IMR-90 (cell line): ENCODE measurements around the gene ENPP6. TPM values are rescaled to one million over a fixed set of nuclear protein-coding genes. Genes with fewer than 3 reads are reported as not detected.

Experiments
- ATAC-seq: fragments of 200-7000 bp; cut with Tn5 transposase; 2 replicates; pipeline ENCODE4 v1.9.1; 2020; ENCODE audit warnings: low read depth, mild to moderate bottlenecking, moderate library complexity
- BruUV-seq: library from RNA; stranded (reverse); fragments of 400-500 nt; replicated peaks from 2 replicates; lab custom pipeline; 2021; lab: Mats Ljungman, UMichigan
- CTCF ChIA-PET: fragments of 300-600 bp; formaldehyde crosslinking; extraction: SDS; loops from one replicate; lab custom pipeline; 2021; ENCODE audit warnings: antibody characterized with exemption; lab: Yijun Ruan, JAX
- POLR2A ChIA-PET: fragments of 300-600 bp; sonication (Branson Sonifier 250); formaldehyde crosslinking; loops from one replicate; lab custom pipeline; 2022; ENCODE audit warnings: antibody characterized with exemption; ENCODE audit not compliant: unreplicated experiment; lab: Charles Lee
- DNase-seq: peaks from one replicate; pipeline ENCODE4 v3.0.0; 2013
- H2AFZ ChIP-seq: replicated peaks from 2 replicates; pipeline ENCODE3; 2013; ENCODE audit warnings: low read length, mild to moderate bottlenecking; ENCODE audit not compliant: poor library complexity
- H2AK5ac ChIP-seq: 2 replicates; pipeline ENCODE4 v1.6.1; 2013; ENCODE audit warnings: low read depth, low read length, inconsistent platforms
- H2AK9ac ChIP-seq: replicated peaks from 2 replicates; pipeline ENCODE3; 2013; ENCODE audit warnings: mild to moderate bottlenecking, low read depth, low read length, moderate library complexity; ENCODE audit not compliant: poor library complexity
- H2BK120ac ChIP-seq: 2 replicates; pipeline ENCODE4 v1.6.1; 2013; ENCODE audit warnings: low read depth, low read length, inconsistent platforms
- H2BK15ac ChIP-seq: 3 replicates; pipeline ENCODE4 v1.6.1; 2013; ENCODE audit warnings: low read depth, low read length, inconsistent platforms
- H2BK20ac ChIP-seq: 2 replicates; pipeline ENCODE4 v1.6.1; 2013; ENCODE audit warnings: low read depth, mild to moderate bottlenecking, inconsistent platforms, low read length, moderate library complexity
- H2BK5ac ChIP-seq: 2 replicates; pipeline ENCODE4 v1.6.1; 2013; ENCODE audit warnings: mild to moderate bottlenecking, low read depth, low read length, inconsistent platforms; ENCODE audit not compliant: poor library complexity, severe bottlenecking
- H3K14ac ChIP-seq: replicated peaks from 2 replicates; pipeline ENCODE4 v1.6.1; 2013; ENCODE audit warnings: low read depth, low read length, inconsistent platforms
- H3K18ac ChIP-seq: 2 replicates; pipeline ENCODE4 v1.6.1; 2013; ENCODE audit warnings: low read depth, low read length, control low read depth
- H3K23ac ChIP-seq: 2 replicates; pipeline ENCODE4 v1.6.1; 2013; ENCODE audit warnings: low read depth, low read length, inconsistent platforms
- H3K27ac ChIP-seq: 2 replicates; pipeline ENCODE4 v1.5.1; 2013; ENCODE audit warnings: mild to moderate bottlenecking, control low read depth, low read length; ENCODE audit not compliant: insufficient read depth
- H3K27me3 ChIP-seq: 2 replicates; pipeline ENCODE4 v1.6.1; 2013; ENCODE audit warnings: low read length; ENCODE audit not compliant: control insufficient read depth, insufficient read depth
- H3K36me3 ChIP-seq: 2 replicates; pipeline ENCODE4 v1.6.1; 2013; ENCODE audit warnings: low read length, mixed read lengths; ENCODE audit not compliant: control insufficient read depth, insufficient read depth
- H3K4ac ChIP-seq: 2 replicates; pipeline ENCODE4 v1.6.1; 2013; ENCODE audit warnings: low read depth, low read length, inconsistent platforms
- H3K4me1 ChIP-seq: 2 replicates; pipeline ENCODE4 v1.6.1; 2013; ENCODE audit warnings: low read length, mixed read lengths; ENCODE audit not compliant: control insufficient read depth, insufficient read depth
- H3K4me2 ChIP-seq: 2 replicates; pipeline ENCODE4 v1.6.1; 2013; ENCODE audit warnings: low read depth, mild to moderate bottlenecking, control low read depth, low read length, moderate library complexity
- H3K4me3 ChIP-seq: 2 replicates; pipeline ENCODE4 v1.5.1; 2013; ENCODE audit warnings: low read depth, mild to moderate bottlenecking, control low read depth, low read length, moderate library complexity; ENCODE audit not compliant: insufficient read depth
- H3K56ac ChIP-seq: 2 replicates; pipeline ENCODE4 v1.6.1; 2013; ENCODE audit warnings: low read length, inconsistent platforms; ENCODE audit not compliant: insufficient read depth; ENCODE audit errors: extremely low read depth
- H3K79me1 ChIP-seq, 2 experiments: 2 replicates each; pipeline ENCODE4 v1.6.1; 2013; ENCODE audit warnings: low read length in 2 of 2, inconsistent platforms in 1 of 2, low read depth in 1 of 2
- H3K9ac ChIP-seq: 2 replicates; pipeline ENCODE4 v1.6.1; 2013; ENCODE audit warnings: low read depth, low read length, control low read depth
- H3K9me1 ChIP-seq: 2 replicates; pipeline ENCODE4 v1.6.1; 2013; ENCODE audit warnings: low read length, inconsistent platforms; ENCODE audit not compliant: insufficient read depth
- H3K9me3 ChIP-seq: 2 replicates; pipeline ENCODE4 v1.6.1; 2013; ENCODE audit warnings: low read length; ENCODE audit not compliant: control insufficient read depth, insufficient read depth
- H4K20me1 ChIP-seq: 2 replicates; pipeline ENCODE4 v1.6.1; 2013; ENCODE audit warnings: low read length, inconsistent platforms; ENCODE audit not compliant: insufficient read depth
- H4K5ac ChIP-seq: 2 replicates; pipeline ENCODE4 v1.6.1; 2013; ENCODE audit warnings: mild to moderate bottlenecking, low read depth, low read length, control low read depth
- H4K8ac ChIP-seq, 2 experiments: 2 replicates each; pipeline ENCODE4 v1.6.1; 2013; ENCODE audit warnings: low read depth in 2 of 2, low read length in 2 of 2, control low read depth in 1 of 2, inconsistent platforms in 1 of 2
- H4K91ac ChIP-seq: 2 replicates; pipeline ENCODE4 v1.6.1; 2013; ENCODE audit warnings: low read depth, low read length, inconsistent platforms; ENCODE audit not compliant: insufficient read depth
- BHLHE40 ChIP-seq: fragments of 150-350 bp; IDR thresholded peaks from 2 replicates; pipeline ENCODE4 v1.6.1; 2016; ENCODE audit warnings: mild to moderate bottlenecking, low read depth, low read length
- ELK1 ChIP-seq: fragments of 150-350 bp; IDR thresholded peaks from 2 replicates; pipeline ENCODE4 v1.6.1; 2016; ENCODE audit warnings: low read depth, mild to moderate bottlenecking, low read length, moderate library complexity, borderline replicate concordance
- FOS ChIP-seq: fragments of 150-350 bp; IDR thresholded peaks from 2 replicates; pipeline ENCODE4 v1.6.1; 2016; ENCODE audit warnings: low read depth, low read length
- MXI1 ChIP-seq: IDR thresholded peaks from 2 replicates; pipeline ENCODE4 v1.6.1; 2012; ENCODE audit warnings: low read depth, mild to moderate bottlenecking, low read length, moderate library complexity, borderline replicate concordance
- NFE2L2 ChIP-seq: fragments of 150-350 bp; IDR thresholded peaks from 2 replicates; pipeline ENCODE4 v1.6.1; 2016; ENCODE audit warnings: low read depth, mild to moderate bottlenecking, low read length
- RAD21 ChIP-seq: IDR thresholded peaks from 2 replicates; pipeline ENCODE4 v1.6.1; 2012; ENCODE audit warnings: low read length, improper control_type of control experiment
- RCOR1 ChIP-seq: IDR thresholded peaks from 2 replicates; pipeline ENCODE4 v1.6.1; 2012; ENCODE audit warnings: mild to moderate bottlenecking, low read length, improper control_type of control experiment; ENCODE audit not compliant: insufficient replicate concordance
- SMC3 ChIP-seq: fragments of 150-350 bp; IDR thresholded peaks from 2 replicates; pipeline ENCODE4 v1.6.1; 2016; ENCODE audit warnings: low read depth, mild to moderate bottlenecking, antibody characterized with exemption, low read length, moderate library complexity
- WGBS, 2 experiments: methylation state at CpG; one replicate each; pipeline versions ENCODE4 v1.1.5 to v1.1.7; 2013; ENCODE audit warnings: missing lambda C conversion rate in 2 of 2; ENCODE audit not compliant: insufficient read length in 1 of 2; ENCODE audit errors: extremely low coverage in 2 of 2; 5-methylcytosine and 5-hydroxymethylcytosine counted together
- dilution Hi-C: fragments of 300-500 bp; cut with HindIII; formaldehyde crosslinking; loops from one replicate; pipeline ENCODE4 v1.14.3; 2018; ENCODE audit warnings: low sequenced_read_pairs; ENCODE audit not compliant: unreplicated experiment
- in situ Hi-C: fragments of 300-500 bp; cut with MboI; formaldehyde crosslinking; loops from 3 replicates; pipeline ENCODE4 v1.14.3; 2019; ENCODE audit warnings: low sequenced_read_pairs, inconsistent platforms, mixed read lengths
- intact Hi-C: fragments of 100-400 bp; cut with micrococcal nuclease; formaldehyde crosslinking; loops from 2 replicates; pipeline ENCODE4 v1.10.0; 2022
- polyA plus RNA-seq, 3 experiments: library from polyadenylated mRNA; depleted of rRNA; stranded (reverse); fragments of >200 nt; gene quantifications; 2 replicates each; pipeline ENCODE4 v1.2.3, GENCODE V29; 2012; ENCODE audit warnings: low replicate concordance in 1 of 3
- total RNA-seq: library from RNA; depleted of rRNA; stranded (reverse); fragments of >200 nt; gene quantifications from 2 replicates; pipeline ENCODE4 v1.2.3, GENCODE V29; 2012

ENPP6 gene
- total and polyA plus RNA-seq, 2 of the 4 experiments (the other 2 are of a cell fraction), result not detected

- WGBS, 2 experiments, result 75% methylated on average over 4 of the region's 18 CpGs; no CpG with 5 or more reads in 1 of the 2 experiments
- Histone ChIP-seq H3K18ac (no peak overlapping the region), H3K27ac (no peak overlapping the region), H3K23ac (no peak overlapping the region), H3K4me2 (no peak overlapping the region), H2BK15ac (no peak overlapping the region), H4K5ac (no peak overlapping the region), H3K27me3 (peaks cover 3% of the 10 kb centered on the region; the same call in 1 of the 2 replicates), H3K56ac (no peak overlapping the region), H2AK5ac (no peak overlapping the region), H4K91ac (no peak overlapping the region), H3K4ac (no peak overlapping the region), H2AFZ (no peak overlapping the region), H2BK120ac (no peak overlapping the region), H4K20me1 (no peaks in the 10 kb centered on the region), H3K4me1 (no peaks in the 10 kb centered on the region), H3K4me3 (no peak overlapping the region), H3K9ac (no peak overlapping the region), H3K79me1 (no peaks in the 10 kb centered on the region), H3K9me1 (no peaks in the 10 kb centered on the region), H3K9me3 (peaks cover 8% of the 10 kb centered on the region; the same call in 1 of the 2 replicates), H4K8ac (no peak overlapping the region), H2AK9ac (no peak overlapping the region), H3K36me3 (no peaks in the 10 kb centered on the region), H2BK20ac (no peak overlapping the region), H2BK5ac (no peak overlapping the region), H3K14ac (no peak overlapping the region)
- ATAC-seq (no peak), DNase-seq (no peak)
- in situ Hi-C loops, result no loop called here
- ChIA-PET POLR2A (no interaction called here), CTCF (no interaction called here)
- BruUV-seq, result no TSS peak
- TF ChIP-seq NFE2L2 (no peak), ELK1 (no peak), BHLHE40 (no peak), MXI1 (no peak), RCOR1 (no peak), SMC3 (no peak), RAD21 (no peak), FOS (no peak)
- dilution Hi-C loops, result no loop called here
- intact Hi-C loops, result no loop called here
These were observed 75.3 kb downstream of the ENPP6 start for GRCh38 chr4:184142121-184143000.
